ENCODE results near the gene RAB3C.
A peak's percentile ranks its signal among the peaks of the same experiment; 100 is the strongest.

RAB3C gene

GRCh38 chr5:58736214-58736613 lies 153.3 kb downstream of the RAB3C start:
- no peak for DNase-seq

GRCh38 chr5:58737671-58738070 lies 154.8 kb downstream of the RAB3C start:
- no peak for DNase-seq

GRCh38 chr5:58738336-58738735 lies 155.5 kb downstream of the RAB3C start:
- no peak for DNase-seq

- no peak for DNase-seq
These were observed 156.2 kb downstream of the RAB3C start for GRCh38 chr5:58739051-58739450.

- DNase-seq, result no peak
These were observed 158.1 kb downstream of the RAB3C start for GRCh38 chr5:58740956-58741355.

GRCh38 chr5:58745350-58745749 lies 162.5 kb downstream of the RAB3C start:
- no peak for DNase-seq

GRCh38 chr5:58746321-58746720 lies 163.4 kb downstream of the RAB3C start:
- no peak for DNase-seq

GRCh38 chr5:58750036-58750435 lies 167.2 kb downstream of the RAB3C start:
- no peak for DNase-seq

- peak; percentile 28 for DNase-seq
These were observed 168.5 kb downstream of the RAB3C start for GRCh38 chr5:58751222-58751837.

- DNase-seq, result no peak
These were observed 169.2 kb downstream of the RAB3C start for GRCh38 chr5:58752104-58752503.

GRCh38 chr5:58753446-58753845 lies 170.6 kb downstream of the RAB3C start:
- DNase-seq, result no peak

- no peak for DNase-seq
These were observed 171.4 kb downstream of the RAB3C start for GRCh38 chr5:58754250-58754649.

GRCh38 chr5:58755397-58755796 lies 172.5 kb downstream of the RAB3C start:
- DNase-seq, result no peak

GRCh38 chr5:58759745-58760144 lies 176.9 kb downstream of the RAB3C start:
- DNase-seq, result no peak

GRCh38 chr5:58760222-58760621 lies 177.3 kb downstream of the RAB3C start:
- no peak for DNase-seq

- DNase-seq, result no peak
These were observed 178.5 kb downstream of the RAB3C start for GRCh38 chr5:58761407-58761806.

- DNase-seq, result no peak
These were observed 180.5 kb downstream of the RAB3C start for GRCh38 chr5:58763390-58763789.

- no peak for DNase-seq
These were observed 181.3 kb downstream of the RAB3C start for GRCh38 chr5:58764199-58764598.

GRCh38 chr5:58765058-58765457 lies 182.2 kb downstream of the RAB3C start:
- DNase-seq, result no peak

- no peak for DNase-seq
These were observed 184.2 kb downstream of the RAB3C start for GRCh38 chr5:58767104-58767503.

GRCh38 chr5:58770136-58770535 lies 187.3 kb downstream of the RAB3C start:
- DNase-seq, result no peak

- no peak for DNase-seq
These were observed 188.9 kb downstream of the RAB3C start for GRCh38 chr5:58771796-58772195.

- no peak for DNase-seq
These were observed 191.0 kb downstream of the RAB3C start for GRCh38 chr5:58773744-58774441.

GRCh38 chr5:58774937-58775336 lies 192.1 kb downstream of the RAB3C start:
- DNase-seq, result no peak

All from fibroblast of skin of back (primary cell).